ENCODE measurements around the gene GSTO1. TPM values are rescaled to one million over a fixed set of nuclear protein-coding genes. Genes with fewer than 3 reads are reported as not detected.

GSTO1 gene
- total RNA-seq, 2 experiments from 2014 or later = 128 to 161 TPM

DNA sequence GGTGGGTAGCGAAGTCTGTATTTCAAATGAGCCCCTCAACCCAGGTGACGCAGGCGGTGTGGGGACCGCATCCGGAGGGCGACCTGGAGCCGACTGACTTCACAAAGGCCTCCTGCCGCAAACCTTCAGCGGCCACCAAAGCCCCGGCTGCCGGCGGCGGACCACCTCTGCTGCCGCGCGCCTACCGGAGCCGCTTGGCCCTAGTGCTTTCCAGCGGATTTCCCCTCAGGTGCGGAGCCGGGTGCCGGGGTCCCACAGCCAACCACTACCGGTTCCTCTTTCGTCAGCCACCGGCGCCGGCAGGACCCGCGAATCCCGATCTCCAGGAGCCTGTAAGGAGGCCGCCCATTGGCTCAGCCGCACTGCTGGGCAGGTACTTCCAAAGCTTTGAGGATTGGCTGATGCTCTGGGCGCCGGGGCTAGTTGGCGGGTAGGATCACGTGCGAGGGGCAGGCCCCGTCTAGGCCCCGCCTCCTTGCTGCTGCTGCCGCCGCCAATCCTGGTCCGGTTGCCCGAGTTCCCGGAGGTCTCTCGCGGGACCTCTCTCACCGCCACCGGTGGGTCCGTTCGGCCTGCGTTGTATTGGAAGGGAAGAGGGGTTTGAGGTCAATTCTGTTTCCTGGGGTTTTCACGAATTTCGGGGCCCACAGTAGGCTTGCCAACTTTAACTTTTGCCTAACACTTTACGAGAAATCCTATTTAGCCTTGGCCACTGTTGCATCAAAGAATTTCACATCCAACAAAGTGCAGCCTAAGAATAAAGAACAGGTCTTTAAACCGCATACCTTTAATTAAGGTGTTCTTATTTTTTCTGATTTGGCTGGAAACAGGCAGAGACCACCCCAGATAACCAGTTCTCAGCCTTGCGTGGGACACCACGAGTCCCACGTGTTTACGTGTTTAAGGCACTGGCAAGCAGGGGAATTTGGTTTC, 14.3 kb downstream of the GSTO1 start, which contains the start of gene GSTO2:
TSS of gene GSTO2 (plus strand) at position 472 of the 933 bp plus-strand sequence. CDS start 5,732 bp downstream, outside the sequence.
- peaks cover 45% of the 10 kb centered on the region for H3K4me1 Mint-ChIP-seq
- peak within 1 kb of the TSS; percentile 91 for H3K4me3 Mint-ChIP-seq
- ATAC-seq (peak; percentile 97), DNase-seq (peak; percentile 100)
- H3K36me3 Mint-ChIP-seq = peaks cover 43% of the 10 kb centered on the region
- H3K9me3 Mint-ChIP-seq (ENCODE audit: low read depth) = no peaks in the 10 kb centered on the region
- H3K27me3 Mint-ChIP-seq = peaks cover 4% of the 10 kb centered on the region
- H3K27ac Mint-ChIP-seq = peak within 1 kb of the TSS; percentile 94
- CTCF ChIA-PET = interaction anchor here (0.6 to 13.0 kb wide), 6 partner anchors 12 to 97 kb away, joined by 3 to 154 read pairs (median 5); partner anchors contain the start of gene CFAP58

DNA sequence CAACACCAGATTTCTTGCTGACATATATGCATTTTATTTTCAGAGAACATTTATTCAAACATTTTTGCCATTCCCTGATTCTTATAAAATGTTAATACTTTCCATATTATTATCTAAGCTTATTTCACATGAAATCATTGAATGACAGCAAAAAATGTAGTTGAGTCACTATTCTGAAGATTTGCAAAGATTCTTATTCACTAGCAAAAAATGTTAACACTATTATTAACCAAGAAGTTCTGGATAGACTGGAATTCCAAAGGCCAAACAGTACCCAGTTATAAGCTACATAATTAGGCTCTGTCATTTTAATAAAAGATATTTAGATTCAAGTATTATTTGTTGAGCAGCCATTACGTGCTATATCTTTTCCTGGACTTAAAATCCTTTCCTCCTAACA, 18.6 kb downstream of the GSTO1 start:
- Mint-ChIP-seq H3K9me3 (ENCODE audit: low read depth) (no peaks in the 10 kb centered on the region), H3K27ac (no peak overlapping the region), H3K4me1 (peaks cover 13% of the 10 kb centered on the region), H3K36me3 (peaks cover 2% of the 10 kb centered on the region), H3K27me3 (peaks cover 22% of the 10 kb centered on the region), H3K4me3 (no peak overlapping the region)
- DNase-seq (no peak), ATAC-seq (no peak)
- CTCF ChIA-PET = interaction anchor here (1.0 to 13.0 kb wide), 12 partner anchors 10 to 385 kb away, joined by 3 to 154 read pairs (median 8); partner anchors contain the start of genes CFAP58 and GSTO1

DNA sequence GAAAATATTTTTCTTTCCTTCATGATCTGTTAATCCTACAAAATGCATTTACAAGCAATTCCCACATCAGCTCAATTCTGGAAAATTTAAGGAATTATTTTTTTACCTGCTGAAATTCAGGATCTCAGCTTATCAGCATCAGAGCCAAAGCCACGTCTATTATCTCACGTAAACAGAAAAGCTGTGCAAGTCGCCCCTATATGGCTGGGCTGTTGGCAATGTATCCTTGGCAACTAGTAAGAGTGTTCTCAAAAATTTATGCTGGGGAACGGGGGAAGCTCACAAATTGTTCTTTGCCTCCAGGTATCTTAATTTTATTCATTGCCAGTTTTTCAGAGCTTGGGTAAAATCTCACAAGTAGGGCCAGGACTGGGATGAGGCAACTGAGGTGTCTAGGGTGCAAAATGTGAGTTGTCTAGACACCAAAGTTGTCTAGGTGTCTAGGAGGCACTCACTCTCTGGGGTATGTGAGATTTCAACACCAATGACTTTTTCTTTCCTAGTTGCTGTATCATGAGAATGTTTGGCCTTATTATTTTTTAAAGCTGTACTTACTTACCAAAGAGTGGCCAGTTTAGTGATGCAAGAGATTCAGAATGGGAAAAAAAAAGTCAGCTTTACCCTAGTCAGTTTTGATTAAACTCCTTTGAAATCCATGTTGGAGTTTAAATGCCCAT, 19.3 kb downstream of the GSTO1 start:
- Mint-ChIP-seq H3K4me3 (no peak overlapping the region), H3K27me3 (peaks cover 24% of the 10 kb centered on the region), H3K27ac (no peak overlapping the region), H3K36me3 (no peaks in the 10 kb centered on the region), H3K9me3 (ENCODE audit: low read depth) (no peaks in the 10 kb centered on the region), H3K4me1 (peaks cover 10% of the 10 kb centered on the region)
- DNase-seq = no peak
- CTCF ChIA-PET = interaction anchor here (0.8 to 13.0 kb wide), 26 partner anchors 9 to 386 kb away, joined by 3 to 154 read pairs (median 6); partner anchors contain the start of genes CFAP58, GSTO1 and SFR1
- ATAC-seq = no peak

DNA sequence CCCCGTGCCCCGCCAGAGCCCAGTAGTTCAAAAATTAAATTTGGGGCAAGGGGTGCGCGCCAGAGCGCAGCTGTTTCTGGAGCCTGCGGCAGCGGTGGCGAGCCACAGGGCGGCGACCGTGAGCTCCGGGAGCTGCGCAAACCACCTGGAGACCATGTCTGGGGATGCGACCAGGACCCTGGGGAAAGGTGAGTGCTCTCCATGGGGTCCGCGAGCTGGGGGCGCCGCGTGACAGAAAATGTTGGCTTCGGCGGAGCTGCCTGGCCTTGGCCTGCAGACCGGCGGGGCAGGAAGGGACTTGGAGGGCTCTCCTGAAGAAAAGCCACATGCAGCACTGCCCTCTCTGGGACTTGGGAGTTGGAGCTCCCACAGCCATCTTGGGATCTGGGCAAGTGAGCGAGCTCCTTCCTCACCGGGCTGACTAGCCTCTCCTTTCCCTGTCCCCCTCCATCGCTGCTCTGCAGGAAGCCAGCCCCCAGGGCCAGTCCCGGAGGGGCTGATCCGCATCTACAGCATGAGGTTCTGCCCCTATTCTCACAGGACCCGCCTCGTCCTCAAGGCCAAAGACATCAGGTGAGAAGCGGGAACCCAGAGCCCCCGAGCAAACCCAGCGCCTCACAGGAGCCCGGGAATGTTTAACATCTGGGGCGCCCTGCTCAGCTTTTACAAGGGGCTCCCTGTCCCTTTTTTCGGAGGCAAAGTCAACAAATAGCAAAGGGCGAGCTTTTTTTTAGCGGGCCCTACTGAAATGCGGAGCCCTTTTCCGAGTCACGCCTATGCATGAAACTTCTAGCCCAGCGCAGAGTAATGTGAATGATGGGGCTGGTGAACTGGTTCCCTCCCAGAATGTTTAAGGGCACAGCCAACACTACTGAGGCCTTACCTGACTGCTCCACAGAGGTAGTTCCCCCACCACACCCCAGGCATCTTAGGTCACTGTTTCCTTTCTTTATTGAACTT, 20.4 kb downstream of the GSTO1 start:
- no peaks in the 10 kb centered on the region for H3K9me3 Mint-ChIP-seq (ENCODE audit: low read depth)
- peaks cover 24% of the 10 kb centered on the region for H3K27me3 Mint-ChIP-seq
- H3K4me1 Mint-ChIP-seq = peaks cover 7% of the 10 kb centered on the region
- ATAC-seq = peak; percentile 80
- no peak overlapping the region for H3K27ac Mint-ChIP-seq
- H3K36me3 Mint-ChIP-seq = no peaks in the 10 kb centered on the region
- peak; percentile 53 for DNase-seq
- H3K4me3 Mint-ChIP-seq = peak overlapping the region; percentile 52
- CTCF ChIA-PET = interaction anchor here (0.6 to 13.0 kb wide), 27 partner anchors 8 to 427 kb away, joined by 3 to 154 read pairs (median 6); partner anchors contain the start of genes CFAP58, GSTO1 and SFR1

DNA sequence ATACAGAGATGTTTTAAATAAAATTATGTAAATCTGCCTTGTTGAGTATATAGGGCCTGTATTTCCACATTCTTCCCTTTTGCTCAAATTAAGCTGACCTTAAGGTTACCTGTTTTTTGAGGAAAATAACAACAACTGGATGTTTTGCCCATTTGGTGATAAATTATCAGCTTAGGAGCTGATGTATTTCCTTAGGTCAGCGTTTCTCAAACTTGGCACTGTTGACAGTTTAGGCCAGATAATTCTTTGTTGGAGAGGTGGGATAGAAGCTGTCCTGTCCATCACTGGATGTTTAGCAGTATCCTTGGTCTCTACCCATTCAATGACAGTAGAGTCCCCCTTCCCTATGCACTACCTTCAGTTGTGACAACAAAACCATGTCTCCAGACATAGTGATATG, 21.5 kb downstream of the GSTO1 start:
- CTCF ChIA-PET = interaction anchor here (0.9 to 13.0 kb wide), 5 partner anchors 13 to 78 kb away, joined by 4 to 154 read pairs (median 26); partner anchors contain the start of gene CFAP58
- no peak overlapping the region for H3K4me3 Mint-ChIP-seq
- H3K4me1 Mint-ChIP-seq = peaks cover 7% of the 10 kb centered on the region
- no peaks in the 10 kb centered on the region for H3K9me3 Mint-ChIP-seq (ENCODE audit: low read depth)
- no peak for DNase-seq
- no peak overlapping the region for H3K27ac Mint-ChIP-seq
- H3K27me3 Mint-ChIP-seq = peaks cover 24% of the 10 kb centered on the region
- no peaks in the 10 kb centered on the region for H3K36me3 Mint-ChIP-seq
- no peak for ATAC-seq

DNA sequence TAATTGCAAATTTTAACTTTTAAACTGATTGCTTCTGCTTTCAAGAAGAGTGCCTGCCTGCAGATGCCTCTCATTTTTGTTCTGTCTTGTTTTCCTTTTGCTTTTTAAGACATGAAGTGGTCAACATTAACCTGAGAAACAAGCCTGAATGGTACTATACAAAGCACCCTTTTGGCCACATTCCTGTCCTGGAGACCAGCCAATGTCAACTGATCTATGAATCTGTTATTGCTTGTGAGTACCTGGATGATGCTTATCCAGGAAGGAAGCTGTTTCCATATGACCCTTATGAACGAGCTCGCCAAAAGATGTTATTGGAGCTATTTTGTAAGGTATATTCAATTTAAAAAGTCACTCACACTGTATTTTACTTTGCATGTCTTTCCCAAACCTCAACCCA, 23.1 kb downstream of the GSTO1 start:
- CTCF ChIA-PET = interaction anchor here (1.8 to 13.0 kb wide), 3 partner anchors 12 to 76 kb away, joined by 5 to 154 read pairs (median 12); partner anchors contain the start of gene CFAP58
- H3K36me3 Mint-ChIP-seq = no peaks in the 10 kb centered on the region
- ATAC-seq = no peak

DNA sequence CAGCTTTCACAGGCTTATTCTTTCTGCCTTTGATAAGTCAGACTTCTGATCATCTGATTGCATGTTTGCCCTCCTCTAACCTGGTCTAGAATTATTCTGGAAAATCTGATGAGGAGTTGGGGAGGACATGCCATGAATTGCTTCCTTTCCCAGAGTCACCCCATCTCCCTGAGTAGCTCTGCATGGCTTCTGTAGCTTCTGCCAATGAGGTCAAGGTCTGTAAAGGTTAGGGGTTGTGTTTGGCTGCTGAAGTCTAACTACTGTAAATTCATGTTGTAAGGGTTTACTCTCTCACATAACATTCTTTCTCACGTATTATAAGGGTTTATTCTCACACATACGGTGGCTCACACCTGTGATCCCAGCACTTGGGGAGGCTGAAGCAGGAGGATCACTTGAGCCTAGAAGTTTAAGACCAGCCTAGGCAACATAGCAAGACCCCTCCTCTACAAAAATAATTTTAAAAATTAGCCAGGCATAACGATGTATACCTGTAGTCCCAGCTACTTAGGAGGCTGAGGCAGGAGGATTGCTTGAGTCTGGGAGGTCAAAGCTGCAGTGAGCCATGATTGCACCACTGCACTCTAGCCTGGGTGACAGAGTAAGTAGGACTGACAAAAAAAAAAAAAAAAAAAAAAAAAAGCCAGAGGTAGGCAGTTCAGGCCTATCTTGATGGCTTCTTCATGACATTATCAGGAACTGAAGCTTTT, 25.0 kb downstream of the GSTO1 start:
- Mint-ChIP-seq H3K27me3 (peaks cover 31% of the 10 kb centered on the region), H3K4me3 (no peak overlapping the region), H3K4me1 (peaks cover 2% of the 10 kb centered on the region), H3K9me3 (ENCODE audit: low read depth) (no peaks in the 10 kb centered on the region), H3K27ac (no peak overlapping the region), H3K36me3 (no peaks in the 10 kb centered on the region)
- ATAC-seq = no peak
- DNase-seq = no peak
- CTCF ChIA-PET = interaction anchor here (0.9 to 13.0 kb wide), 5 partner anchors 10 to 71 kb away, joined by 3 to 154 read pairs (median 3); partner anchors contain the start of gene ITPRIP

More for the DNA sequence above, 23.1 kb downstream of the GSTO1 start:
- Mint-ChIP-seq H3K4me3 (no peak overlapping the region), H3K4me1 (peaks cover 7% of the 10 kb centered on the region), H3K9me3 (ENCODE audit: low read depth) (no peaks in the 10 kb centered on the region), H3K27me3 (peaks cover 35% of the 10 kb centered on the region), H3K27ac (no peak overlapping the region)
- no peak for DNase-seq

DNA sequence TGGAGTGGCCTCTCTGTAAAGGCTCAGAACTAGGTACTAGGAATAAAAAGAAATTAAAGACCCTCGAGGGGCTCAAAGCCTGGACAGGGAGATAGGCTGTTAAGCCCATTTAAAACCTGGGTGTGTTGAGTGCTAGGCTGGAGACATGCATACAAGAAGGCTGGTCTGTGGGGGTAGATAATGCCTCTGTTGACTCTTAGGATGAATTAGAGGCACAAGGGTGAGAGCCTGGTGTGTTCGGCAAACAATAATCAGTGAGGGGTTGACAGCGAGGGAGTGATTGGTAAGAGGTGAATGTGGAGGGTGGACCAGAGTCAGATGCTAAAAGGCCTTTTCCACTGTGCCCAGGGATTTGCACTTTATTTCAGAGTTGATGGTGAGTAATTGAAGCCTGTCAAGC, 27.0 kb downstream of the GSTO1 start:
- Mint-ChIP-seq H3K4me1 (no peaks in the 10 kb centered on the region), H3K27ac (no peak overlapping the region), H3K9me3 (ENCODE audit: low read depth) (no peaks in the 10 kb centered on the region), H3K4me3 (no peak overlapping the region), H3K27me3 (peaks cover 21% of the 10 kb centered on the region), H3K36me3 (no peaks in the 10 kb centered on the region)
- no peak for ATAC-seq
- CTCF ChIA-PET = interaction anchor here (1.0 to 2.6 kb wide), 2 partner anchors 8 to 69 kb away, joined by 3 to 16 read pairs; no protein-coding TSS in a partner anchor
- DNase-seq = no peak

DNA sequence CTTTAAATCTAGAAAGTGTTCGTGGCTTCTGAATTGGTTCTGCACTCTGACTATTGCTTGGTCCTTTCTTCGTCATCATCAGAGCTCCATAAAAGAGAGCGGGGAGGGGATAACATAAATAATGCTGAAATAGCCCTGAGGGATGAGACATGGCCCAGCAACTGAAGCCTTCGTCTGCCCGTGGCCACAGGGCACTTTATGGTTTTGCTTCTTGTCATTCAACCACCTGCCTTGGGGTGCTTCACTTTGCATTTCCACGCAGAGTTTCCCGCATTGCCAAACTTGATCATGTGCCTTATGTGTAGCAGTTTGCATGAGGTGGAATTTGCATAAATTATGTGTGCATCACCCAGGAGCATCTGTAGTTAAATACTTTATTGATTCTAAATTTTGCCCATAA, 30.2 kb downstream of the GSTO1 start:
- Mint-ChIP-seq H3K9me3 (ENCODE audit: low read depth) (no peaks in the 10 kb centered on the region), H3K36me3 (no peaks in the 10 kb centered on the region), H3K27me3 (peaks cover 37% of the 10 kb centered on the region), H3K4me1 (no peaks in the 10 kb centered on the region), H3K27ac (no peak overlapping the region), H3K4me3 (no peak overlapping the region)
- ATAC-seq = no peak
- DNase-seq = no peak
- CTCF ChIA-PET = interaction anchor here (1.2 to 11.9 kb wide), 3 partner anchors 9 to 62 kb away, joined by 3 to 290 read pairs (median 154); partner anchors contain the start of gene GSTO2

DNA sequence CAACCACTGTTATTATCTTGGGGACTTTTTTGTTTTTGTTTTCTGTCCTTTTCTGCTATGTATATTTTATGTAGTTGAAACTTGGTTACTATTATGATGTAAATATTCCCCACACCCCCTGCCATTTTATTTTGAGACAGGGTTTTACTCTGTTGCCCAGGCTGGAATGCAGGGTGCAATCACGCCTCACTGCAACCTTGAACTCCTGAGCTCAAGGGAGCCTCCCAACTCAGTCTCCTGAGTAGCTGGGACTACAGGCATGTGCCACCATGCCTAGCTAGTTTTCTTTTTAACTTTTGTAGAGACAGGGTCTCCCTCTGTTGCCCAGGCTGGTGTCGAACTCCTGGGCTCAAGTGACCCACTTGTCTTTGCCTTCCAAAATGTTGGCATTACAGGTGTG, 32.2 kb downstream of the GSTO1 start:
- Mint-ChIP-seq H3K4me3 (no peak overlapping the region), H3K9me3 (ENCODE audit: low read depth) (no peaks in the 10 kb centered on the region), H3K27ac (no peak overlapping the region), H3K4me1 (peaks cover 5% of the 10 kb centered on the region), H3K27me3 (peaks cover 39% of the 10 kb centered on the region), H3K36me3 (no peaks in the 10 kb centered on the region)
- no peak for DNase-seq
- ATAC-seq = no peak
- CTCF ChIA-PET = interaction anchor here (0.9 to 11.9 kb wide), 4 partner anchors 9 to 60 kb away, joined by 3 to 290 read pairs (median 80); partner anchors contain the start of gene GSTO2

DNA sequence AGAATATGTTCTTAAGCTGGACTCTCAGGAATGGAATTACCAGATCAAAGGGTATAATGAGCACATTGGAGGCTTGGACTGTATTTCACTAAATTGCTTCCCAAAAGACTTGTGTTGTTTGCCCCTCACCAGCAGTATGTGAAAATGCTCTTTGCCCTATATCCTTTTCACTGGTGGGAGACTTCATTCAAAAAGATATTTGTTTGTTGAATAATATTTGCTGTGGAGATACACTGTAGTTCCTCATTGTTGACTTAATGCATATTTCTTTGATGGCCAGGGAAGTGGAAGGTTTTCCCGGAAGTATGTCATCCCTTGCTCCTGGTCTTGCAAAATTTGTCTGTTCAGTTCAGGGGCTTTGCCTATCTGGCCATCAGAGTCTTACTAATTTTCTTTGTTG, 33.7 kb downstream of the GSTO1 start:
- ATAC-seq = no peak
- no peaks in the 10 kb centered on the region for H3K36me3 Mint-ChIP-seq
- CTCF ChIA-PET = interaction anchor here (8.9 to 11.9 kb wide), 2 partner anchors 14 to 58 kb away, joined by 154 to 290 read pairs; partner anchors contain the start of gene GSTO2

More for the DNA sequence above, 33.7 kb downstream of the GSTO1 start:
- Mint-ChIP-seq H3K4me3 (no peak overlapping the region), H3K27ac (no peak overlapping the region), H3K27me3 (peaks cover 38% of the 10 kb centered on the region), H3K4me1 (peaks cover 11% of the 10 kb centered on the region), H3K9me3 (ENCODE audit: low read depth) (no peaks in the 10 kb centered on the region)
- DNase-seq = no peak
